GM12891 (cell line): ENCODE data around the gene ZNF217.
A peak's percentile ranks its signal among the peaks of the same experiment; 100 is the strongest.
"Not testable (repeated sequence)": the region's sequence is repeated elsewhere in the genome, so short reads cannot be mapped to it uniquely, and the experiment has no call there.

ENCODE experiments used
- DNase-seq: peaks from one replicate; pipeline ENCODE4 v3.0.0; 2011; ENCODE audit warnings: low spot score; ENCODE audit not compliant: insufficient read length
- FAIRE-seq: peaks from 2 replicates; lab custom pipeline; 2011; peaks lifted over from hg19 to GRCh38; lab: Jason Lieb, UNC
- PAX5 ChIP-seq: IDR thresholded peaks from 2 replicates; pipeline ENCODE4 v1.6.1; 2011; ENCODE audit warnings: low read length, moderate library complexity, mild to moderate bottlenecking; ENCODE audit not compliant: insufficient read depth, severe bottlenecking
- POLR2A ChIP-seq: IDR thresholded peaks from 2 replicates; pipeline ENCODE4 v1.6.1; 2011; ENCODE audit warnings: low read depth, low read length, control low read depth
- POLR2AphosphoS5 ChIP-seq: IDR thresholded peaks from 2 replicates; pipeline ENCODE4 v1.6.1; 2011; ENCODE audit warnings: low read depth, low read length, control low read depth
- POU2F2 ChIP-seq: IDR thresholded peaks from 2 replicates; pipeline ENCODE4 v1.6.1; 2011; ENCODE audit warnings: low read depth, mild to moderate bottlenecking, control low read depth, low read length, moderate library complexity
- SPI1 ChIP-seq: IDR thresholded peaks from 2 replicates; pipeline ENCODE4 v1.6.1; 2011; ENCODE audit warnings: low read depth, low read length, control low read depth
- TAF1 ChIP-seq: IDR thresholded peaks from 2 replicates; pipeline ENCODE4 v1.6.1; 2011; ENCODE audit warnings: low read depth, low read length, control low read depth

Gene ZNF217

DNA sequence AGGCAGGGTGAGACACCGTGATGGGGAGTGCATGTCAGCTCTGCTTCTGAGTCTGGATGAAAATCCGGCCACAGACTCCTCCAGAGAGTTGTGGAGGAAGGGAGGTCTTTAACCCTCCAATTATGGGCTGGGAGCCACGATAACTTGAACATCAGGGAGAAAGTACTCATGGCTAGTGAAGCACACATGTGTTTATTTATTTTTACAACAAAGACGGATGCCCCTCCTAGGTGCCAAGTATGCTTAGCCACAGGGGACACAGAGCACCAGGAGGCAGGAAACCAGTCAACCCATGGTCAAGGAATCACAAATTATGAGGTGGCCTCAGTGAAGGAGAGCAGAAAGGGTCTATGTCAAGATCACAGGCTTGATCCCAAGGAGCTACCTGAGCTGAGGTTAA is 54.1 kb downstream of the ZNF217 start:
- DNase-seq (no peak), FAIRE-seq (no peak)
- TF ChIP-seq POU2F2 (no peak), POLR2A (no peak), SPI1 (no peak), PAX5 (no peak), POLR2AphosphoS5 (no peak), TAF1 (no peak)

DNA sequence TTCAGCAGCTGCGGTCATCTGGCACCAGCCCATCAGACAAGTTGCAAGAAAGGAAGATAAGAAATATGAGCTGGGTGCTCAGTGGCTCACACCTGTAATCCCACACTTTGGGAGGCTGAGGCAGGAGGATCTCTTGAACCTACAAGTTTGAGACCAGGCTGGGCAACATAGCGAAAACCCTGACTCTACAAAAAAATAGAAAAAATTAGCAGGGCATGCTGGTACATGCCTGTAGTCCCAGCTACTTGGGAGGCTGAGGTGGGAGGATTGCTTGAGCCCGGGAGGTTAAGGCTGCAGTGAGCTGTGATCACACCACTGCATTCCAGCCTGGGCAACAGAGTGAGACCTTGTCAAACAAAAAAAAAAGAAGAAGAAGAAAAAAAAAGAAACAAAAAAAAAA is 57.3 kb downstream of the ZNF217 start:
- DNase-seq, FAIRE-seq: not testable (repeated sequence)

DNA sequence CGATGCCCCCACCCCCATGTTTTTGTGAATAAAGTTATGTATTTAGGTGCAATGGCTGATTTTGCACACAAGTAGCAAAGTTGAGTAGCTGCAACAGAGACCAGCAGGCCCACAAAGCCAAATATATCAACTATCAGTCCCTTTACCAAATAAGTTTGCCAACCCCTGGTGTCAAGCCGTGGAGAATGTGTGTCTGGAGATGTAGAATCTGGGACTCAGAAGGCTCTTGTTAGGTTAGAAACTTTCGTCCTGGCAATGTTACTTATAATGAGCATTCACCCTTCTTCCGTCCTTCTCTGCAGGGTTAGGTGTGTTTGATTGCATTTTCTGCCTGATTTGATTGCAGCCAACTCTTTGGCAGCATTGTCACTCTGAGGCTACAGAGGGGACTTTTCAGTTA is 57.8 kb downstream of the ZNF217 start:
- TF ChIP-seq POLR2A (no peak), TAF1 (no peak), POU2F2 (no peak), SPI1 (no peak), PAX5 (no peak), POLR2AphosphoS5 (no peak)
- FAIRE-seq (no peak), DNase-seq (no peak)

DNA sequence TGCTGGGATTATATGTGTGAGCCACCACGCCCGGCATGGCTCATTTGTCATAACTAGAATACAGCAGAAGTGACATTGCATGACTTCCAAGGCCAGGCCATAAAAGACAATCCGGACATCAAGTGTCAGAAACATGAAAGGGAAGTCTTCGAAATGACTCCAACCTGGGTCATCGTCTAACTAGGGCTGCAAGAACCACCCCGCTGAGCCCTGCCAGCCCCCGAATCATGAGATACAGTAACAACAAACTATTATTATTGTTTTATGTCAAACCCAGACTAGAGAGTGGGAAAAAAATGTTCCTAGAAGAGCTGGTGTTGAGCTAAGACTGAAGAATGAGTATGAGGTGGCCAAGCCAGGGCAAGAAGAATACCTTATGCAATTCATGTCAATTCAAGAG is 59.6 kb downstream of the ZNF217 start:
- TF ChIP-seq PAX5 = no peak
- TF ChIP-seq POU2F2 = no peak
- no peak for TF ChIP-seq SPI1
- DNase-seq (no peak), FAIRE-seq (no peak)

DNA sequence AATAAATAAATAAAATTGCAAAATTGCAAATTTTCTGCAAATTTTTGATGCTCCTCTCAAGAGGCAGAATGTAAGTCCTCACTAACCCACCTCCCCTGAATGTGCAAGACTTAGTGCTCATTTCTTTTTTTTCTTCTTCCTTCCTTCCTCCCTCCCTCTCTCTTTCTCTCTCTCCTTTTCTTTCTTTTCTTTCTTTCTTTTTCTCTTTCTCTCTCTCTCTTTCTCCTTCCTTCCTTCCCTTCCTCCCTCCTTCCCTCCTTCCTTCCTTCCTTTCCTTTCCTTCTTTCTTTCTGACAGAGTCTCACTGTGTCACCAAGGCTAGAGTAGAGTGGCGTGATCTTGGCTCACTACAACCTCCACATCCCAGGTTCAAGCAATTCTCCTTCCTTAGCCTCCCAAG is 60.1 kb downstream of the ZNF217 start:
- no peak for DNase-seq
- TF ChIP-seq TAF1 (no peak), SPI1 (no peak), PAX5 (no peak), POLR2AphosphoS5 (no peak), POU2F2 (no peak), POLR2A (no peak)
- no peak for FAIRE-seq

DNA sequence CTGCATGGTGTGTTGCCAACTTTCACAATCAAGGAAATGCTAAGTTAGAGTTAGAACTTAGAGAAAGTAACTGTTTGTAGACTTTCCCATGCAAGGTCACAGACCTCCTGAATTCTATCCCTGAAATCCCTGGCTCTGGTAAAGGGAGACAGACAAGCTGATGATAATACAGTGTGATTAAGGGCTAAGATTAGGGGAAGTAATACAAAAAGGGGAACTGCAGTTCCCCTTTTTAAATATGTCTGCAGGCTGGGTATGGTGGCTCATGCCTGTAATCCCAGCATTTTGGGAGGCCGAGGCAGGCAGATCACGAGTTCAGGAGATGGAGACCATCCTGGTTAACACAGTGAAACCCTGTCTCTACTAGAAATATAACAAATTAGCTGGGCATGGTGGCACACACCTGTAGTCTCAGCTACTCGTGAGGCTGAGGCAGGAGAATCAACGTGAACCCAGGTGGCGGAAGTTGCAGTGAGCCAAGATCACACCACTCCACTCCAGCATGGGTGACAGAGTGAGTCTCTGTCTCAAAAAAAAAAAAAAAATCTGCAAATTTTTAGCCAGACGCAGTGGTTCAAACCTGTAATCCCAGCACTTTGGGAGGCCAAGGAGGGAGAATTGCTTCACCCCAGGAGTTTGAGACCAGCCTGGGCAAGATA is 60.9 kb downstream of the ZNF217 start:
- peak; percentile 80 for TF ChIP-seq SPI1
- FAIRE-seq, DNase-seq: not testable (repeated sequence)

DNA sequence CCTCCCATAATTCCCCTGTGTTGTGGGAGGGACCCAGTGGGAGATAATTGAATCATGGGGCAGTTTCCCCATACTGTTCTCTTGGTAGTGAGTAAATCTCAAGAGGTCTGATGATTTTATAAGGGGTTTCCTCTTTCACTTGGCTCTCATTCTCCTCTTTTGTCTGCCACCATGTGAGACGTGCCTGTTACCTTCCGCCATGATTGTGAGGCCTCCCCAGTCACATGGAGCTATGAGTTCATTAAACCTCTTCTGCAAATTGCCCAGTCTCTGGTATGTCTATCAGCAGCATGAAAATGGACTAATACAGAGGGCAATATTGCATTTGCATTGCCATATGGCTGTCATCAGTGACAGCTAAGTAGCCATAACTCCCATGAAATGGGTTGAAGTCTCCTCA is 63.2 kb downstream of the ZNF217 start:
- DNase-seq (no peak), FAIRE-seq (no peak)
- TF ChIP-seq PAX5 (no peak), SPI1 (no peak), POLR2AphosphoS5 (no peak), POU2F2 (no peak), POLR2A (no peak), TAF1 (no peak)

DNA sequence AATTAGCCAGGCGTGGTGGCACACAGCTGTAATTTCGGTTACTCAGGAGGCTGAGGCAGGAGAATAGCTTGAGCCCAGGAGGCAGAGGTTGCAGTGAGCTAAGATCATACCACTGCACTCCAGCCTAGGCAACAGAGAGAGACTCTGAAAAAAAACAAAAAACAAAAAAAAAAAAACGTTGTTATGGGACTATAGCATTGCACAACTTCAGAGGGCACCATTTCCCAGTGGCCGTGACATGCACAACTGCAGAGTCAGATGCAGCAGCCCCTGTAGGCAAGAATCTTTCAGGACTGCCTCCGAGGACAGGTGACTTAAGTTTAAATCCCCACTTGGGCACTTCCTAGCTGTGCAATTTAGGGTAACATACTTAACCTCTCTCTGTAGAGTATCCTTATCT is 64.0 kb downstream of the ZNF217 start:
- no peak for FAIRE-seq
- no peak for DNase-seq

DNA sequence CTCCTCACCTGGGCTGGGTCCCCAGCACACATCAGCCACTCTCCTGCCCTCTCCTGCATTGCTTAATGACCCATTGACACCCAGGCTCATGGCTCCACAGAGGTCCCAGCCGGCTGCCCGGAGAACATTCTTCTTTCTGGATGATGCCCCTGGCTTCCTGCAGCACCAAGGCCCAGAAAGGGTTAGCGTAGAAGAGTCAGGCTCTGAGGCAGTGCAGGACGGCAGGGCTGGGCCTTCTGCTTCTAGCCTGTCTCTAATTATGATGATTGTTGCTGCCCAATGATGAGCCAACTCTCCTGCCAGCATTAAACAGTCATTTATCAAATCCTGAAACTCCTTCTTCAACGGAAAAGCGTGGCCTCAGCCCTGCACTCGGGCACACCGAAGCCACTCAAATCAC is 66.4 kb downstream of the ZNF217 start:
- DNase-seq = no peak
- no peak for FAIRE-seq
- TF ChIP-seq POLR2A (no peak), TAF1 (no peak), PAX5 (no peak), SPI1 (no peak), POU2F2 (no peak), POLR2AphosphoS5 (no peak)

More for the DNA sequence above, 64.0 kb downstream of the ZNF217 start:
- TF ChIP-seq SPI1 (no peak), POLR2AphosphoS5 (no peak), PAX5 (no peak), TAF1 (no peak), POU2F2 (no peak), POLR2A (no peak)

DNA sequence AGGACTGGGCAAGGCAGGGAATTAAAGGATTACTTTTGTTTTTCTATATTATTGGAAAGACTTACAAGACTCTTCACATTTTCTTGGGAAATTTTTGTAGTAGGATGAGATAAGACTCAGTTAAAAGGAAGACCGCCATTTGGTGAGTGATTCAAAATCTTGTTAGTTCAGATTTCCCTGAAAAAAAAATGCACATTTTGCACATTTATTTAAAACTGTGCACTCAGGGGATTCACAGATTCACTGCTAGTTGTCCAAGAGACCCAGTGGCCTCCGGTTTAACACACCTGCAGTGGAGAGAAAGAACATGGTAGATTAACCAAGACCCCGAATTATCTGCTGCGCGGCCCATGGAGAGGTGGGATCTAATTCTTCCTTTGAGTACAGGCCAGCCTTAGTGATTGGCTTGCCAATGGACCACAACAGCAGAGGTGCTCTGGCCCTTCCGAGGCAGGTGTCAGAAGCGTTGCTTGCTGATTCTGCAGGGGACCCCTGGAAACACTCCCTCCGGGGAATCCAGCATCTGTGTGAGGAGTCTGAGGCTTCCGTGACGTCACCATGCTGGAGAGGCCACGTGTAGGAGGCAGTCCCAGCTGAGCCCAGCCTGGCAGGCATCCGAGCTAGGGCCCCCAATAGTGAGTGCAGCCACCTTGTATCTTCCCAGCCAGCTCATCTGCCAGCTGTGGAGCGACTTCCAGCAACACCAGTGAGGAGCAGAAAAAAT is 68.9 kb downstream of the ZNF217 start:
- DNase-seq = no peak
- TF ChIP-seq SPI1 = no peak
- TF ChIP-seq PAX5 = no peak
- no peak for TF ChIP-seq POLR2A
- no peak for TF ChIP-seq TAF1
- no peak for FAIRE-seq

DNA sequence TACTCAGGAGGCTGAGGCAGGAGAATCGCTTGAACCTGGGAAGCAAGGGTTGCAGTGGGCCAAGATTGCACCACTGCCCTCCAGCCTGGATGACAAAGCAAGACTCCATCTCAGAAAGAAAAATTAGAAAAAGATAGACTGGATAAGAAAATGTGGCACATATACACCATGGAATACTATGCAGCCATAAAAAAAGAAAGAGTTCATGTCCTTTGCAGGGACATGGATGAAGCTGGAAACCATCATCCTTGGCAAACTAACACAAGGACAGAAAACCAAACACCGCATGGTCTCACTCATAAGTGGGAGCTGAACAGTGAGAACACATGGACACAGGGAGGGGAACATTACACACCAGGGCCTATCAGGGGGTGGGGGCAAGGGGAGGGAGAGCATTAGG is 70.0 kb downstream of the ZNF217 start:
- DNase-seq, FAIRE-seq: not testable (repeated sequence)
